Stimulated activated CD8-positive, alpha-beta memory T cell treated with anti-CD3 and anti-CD28 coated beads, Interleukin-7, amount 100 ng/mL, for 1 hour (primary cell): ENCODE measurements around the gene PLA2G2F.

Experiments used
- DNase-seq, 2 donors: peaks; one replicate each; pipeline ENCODE4 v3.0.0-alpha.2; 2020; ENCODE audit warnings: low read depth in 2 of 2

PLA2G2F gene

DNA sequence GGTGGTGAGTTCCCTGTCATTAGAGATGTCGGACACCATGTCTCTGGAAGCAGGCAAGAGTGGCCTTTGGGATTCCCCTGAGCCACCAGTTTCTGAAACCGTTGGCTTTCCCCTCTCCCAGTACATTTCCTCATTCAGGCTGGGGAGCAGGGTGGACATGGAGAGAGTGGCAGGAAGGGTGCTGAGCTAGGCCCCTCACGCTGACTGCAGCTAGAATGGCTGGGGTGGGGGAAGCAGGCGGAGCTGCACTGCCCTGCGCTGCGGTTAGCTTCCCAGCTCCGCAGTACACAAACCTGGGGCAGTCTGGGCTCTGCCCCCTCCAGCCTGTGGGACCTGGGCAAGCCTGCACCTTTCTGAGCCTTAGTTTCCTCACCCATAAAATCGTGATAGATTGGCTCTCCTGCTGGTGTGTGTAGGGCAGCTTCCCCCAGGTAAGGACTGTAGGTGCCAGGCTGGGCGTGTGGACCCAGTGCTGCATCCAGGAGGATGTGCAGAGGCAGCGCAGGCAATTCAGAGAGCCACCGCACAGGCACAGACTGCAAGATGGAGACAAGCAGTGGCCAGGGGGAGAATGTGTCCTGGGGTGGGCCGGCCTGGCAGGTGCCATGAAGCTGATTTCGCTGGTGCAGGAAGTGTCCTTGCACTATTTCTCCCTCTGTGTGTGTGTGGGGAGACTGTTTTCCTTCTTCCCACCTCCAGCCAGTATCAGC, 3.0 kb downstream of the PLA2G2F start:
- DNase-seq = no peak

DNA sequence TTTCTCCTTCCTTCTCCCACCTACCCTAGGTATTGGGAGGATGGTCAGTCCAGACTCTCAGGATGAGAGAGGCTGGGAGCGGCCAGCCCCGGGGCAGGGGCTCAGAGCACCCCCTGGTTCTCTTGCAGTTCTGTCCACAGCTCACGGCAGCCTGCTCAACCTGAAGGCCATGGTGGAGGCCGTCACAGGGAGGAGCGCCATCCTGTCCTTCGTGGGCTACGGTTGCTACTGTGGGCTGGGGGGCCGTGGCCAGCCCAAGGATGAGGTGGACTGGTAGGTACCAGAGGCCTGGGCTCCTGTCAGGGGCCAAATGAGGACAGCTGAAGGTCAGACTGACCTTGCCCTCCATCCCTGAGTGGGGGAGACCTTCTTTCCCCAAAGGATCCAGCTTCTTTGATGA, 4.2 kb downstream of the PLA2G2F start:
- no peak for DNase-seq

DNA sequence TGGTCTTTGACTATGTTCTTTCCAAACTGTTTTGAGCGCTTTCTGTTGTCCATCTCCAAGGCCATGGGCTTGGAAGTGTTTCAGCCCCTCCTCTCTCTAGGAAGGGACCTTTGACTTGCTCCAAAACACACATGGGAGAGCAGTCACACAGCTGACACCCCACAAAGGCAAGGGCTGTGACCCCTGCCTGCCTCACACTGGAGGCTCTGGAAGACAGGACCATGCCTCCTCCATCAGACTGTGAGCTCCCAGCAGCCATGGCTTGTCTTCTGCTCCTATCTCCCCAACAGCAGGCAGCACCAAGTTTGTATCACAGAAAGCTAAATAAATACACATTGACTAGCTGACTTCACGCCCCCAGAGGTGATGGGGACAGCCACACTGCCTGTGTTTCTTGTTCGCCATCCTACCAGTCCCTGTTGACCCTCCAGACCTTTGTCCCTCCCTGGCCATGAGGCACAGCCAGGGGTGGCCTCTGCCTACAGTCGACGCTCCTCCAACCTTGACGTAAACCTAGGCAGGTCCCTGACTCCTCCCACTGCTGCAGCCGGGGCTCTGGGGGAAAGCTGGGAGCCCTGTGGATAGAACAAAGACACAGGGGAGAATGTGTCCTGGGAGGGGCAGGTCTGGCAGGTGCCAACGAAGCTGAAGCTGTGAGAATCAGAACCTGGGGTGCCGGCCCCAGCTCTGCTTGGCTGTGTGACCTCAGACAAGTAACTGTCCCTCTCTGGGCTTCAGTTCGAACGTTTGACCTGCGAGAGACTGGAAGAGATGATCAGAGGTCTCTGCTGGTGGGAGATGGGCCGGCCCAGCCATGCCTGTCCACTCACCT, 4.8 kb downstream of the PLA2G2F start:
- DNase-seq = no peak

DNA sequence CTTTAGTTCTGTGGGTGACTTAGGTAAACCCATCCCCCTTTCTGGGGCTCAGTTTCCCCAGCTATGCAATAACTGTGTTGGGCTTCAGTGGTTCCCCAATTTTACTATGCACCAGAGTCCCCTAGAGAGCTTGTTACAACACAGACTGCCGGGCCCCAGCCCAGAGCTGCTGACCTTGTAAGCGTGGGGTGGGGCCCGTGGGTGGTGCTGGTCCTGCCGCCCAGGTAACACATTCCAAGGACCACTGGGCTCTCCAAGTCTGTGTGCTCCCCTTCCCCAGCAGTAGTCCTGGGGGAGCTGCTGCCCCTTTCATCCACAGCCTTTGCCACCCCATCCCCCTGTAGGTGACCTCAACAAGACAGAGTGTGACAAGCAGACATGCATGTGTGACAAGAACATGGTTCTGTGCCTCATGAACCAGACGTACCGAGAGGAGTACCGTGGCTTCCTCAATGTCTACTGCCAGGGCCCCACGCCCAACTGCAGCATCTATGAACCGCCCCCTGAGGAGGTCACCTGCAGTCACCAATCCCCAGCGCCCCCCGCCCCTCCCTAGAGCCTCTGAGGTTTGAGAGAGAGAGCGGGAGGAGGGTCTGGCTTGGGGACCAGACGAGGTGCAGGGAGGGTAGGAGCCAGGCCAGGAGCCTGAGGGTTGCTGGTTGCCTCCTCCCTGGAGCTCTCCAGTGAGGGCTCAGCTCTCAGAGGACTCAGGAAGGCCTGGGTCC, 8.9 kb downstream of the PLA2G2F start:
- DNase-seq = no peak

DNA sequence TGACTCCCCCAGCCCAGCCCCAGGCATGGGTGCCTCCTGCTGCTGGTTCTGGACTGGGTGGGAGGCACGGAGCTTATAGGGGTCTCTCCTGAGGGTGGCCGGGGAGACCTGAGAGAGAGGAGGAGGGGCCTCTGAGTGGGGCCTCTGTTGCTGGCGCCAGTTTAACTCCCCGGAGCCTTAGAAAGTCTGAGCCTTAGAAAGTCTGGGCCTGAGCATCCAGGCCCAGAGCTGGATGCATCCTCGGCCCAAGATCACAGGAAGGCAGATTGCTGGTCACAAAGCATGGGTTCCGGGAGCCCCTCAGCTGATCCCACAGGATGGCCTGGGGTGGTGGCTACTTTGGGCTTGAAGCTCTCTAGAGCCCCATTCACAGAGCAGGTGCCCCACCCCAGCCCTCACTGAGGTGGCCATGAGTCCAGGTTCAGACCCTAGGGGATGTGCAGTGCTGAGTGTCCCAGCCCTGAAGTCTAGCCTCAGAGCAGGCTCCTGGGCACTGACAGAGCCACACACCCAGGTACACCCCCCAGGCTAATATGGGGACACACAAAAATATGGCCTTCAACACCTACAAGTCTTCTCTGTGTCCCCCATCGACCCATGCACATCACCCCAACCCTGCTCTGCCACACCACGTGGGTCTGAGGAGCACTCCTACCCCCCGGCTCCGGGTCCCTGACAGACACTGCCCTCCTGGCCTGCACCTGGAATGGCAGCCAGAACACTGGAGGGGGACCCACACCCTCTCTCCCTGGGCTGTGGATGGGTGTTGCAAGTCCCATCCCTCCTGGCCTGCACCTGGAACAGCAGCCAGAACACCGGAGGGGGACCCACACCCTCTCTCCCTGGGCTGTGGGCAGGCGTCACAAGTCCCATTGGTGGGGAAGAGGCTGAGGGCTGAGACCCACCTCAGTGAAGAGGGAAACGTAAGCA, 9.7 kb downstream of the PLA2G2F start:
- no peak for DNase-seq

DNA sequence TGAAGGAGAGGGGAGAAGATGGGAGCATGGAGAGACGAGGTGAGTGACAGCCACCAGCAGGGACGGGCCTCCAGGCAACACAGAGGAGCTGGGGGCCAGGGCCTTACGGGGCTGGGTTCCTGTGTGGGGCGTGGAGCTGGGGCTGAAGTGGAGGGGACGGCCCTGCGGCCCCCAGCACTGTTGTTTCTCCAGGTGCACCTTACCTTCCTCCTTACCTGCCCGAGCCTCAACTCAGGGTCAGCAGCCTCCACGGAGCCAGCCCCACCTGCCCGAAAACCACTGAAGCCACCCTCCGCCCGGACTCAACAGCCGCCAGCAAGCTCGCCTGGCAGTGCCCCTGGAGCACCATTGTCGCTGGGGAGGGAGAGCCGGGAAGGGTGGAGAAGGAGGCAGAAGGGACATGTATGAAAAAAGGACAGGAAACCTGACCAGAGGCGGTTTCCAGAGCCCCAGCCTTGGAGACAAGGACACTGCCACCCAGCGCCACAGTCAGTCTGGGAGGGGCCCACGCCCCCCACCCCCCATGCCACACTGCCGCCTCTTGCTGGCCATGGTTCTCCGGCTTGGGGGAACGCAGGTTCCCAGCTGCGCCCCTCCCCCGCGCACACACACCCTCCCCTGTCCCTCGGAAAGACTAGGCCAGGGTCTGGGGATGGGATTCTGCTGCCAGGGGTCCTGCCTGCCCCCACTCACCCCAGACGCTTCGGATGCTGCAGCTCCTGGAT, 10.6 kb downstream of the PLA2G2F start:
- no peak for DNase-seq

DNA sequence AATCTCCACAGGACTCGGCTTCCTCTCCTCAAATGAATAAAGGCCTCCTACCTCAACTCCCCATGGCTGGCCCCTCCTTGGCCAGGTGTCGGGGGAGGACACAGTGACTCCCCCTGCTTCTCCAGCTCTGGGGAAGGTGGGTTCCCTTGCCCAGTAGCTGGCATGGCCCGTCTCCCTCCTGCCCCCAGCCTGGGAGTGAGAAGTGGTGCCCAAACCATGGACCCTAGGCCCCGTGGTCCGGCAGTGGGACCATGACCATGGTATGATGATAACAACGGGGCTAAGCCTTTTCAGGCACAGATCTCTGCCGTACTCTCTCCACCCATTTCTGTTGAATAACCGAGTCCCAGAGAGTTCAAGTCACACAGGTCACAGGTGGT, 11.2 kb downstream of the PLA2G2F start:
- DNase-seq = no peak

DNA sequence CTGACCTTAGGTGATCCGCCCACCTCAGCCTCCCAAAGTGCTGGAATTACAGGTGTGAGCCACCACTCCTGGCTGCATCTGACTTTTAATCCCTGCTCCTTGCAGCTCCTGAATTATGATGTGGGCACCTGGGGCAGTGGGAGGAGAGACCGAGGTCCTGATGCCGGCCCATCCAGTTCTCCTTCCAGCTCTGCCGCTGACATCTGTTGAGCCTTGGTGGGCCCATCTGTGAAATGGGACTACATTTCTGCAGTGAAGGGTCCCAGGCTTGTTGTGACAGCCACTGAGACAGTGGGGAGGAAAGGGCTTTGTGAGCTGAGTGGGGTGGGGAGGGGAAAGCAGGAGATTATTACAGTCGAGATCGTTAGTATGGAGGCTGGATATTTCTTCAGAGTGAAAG, 11.8 kb downstream of the PLA2G2F start:
- DNase-seq = no peak

DNA sequence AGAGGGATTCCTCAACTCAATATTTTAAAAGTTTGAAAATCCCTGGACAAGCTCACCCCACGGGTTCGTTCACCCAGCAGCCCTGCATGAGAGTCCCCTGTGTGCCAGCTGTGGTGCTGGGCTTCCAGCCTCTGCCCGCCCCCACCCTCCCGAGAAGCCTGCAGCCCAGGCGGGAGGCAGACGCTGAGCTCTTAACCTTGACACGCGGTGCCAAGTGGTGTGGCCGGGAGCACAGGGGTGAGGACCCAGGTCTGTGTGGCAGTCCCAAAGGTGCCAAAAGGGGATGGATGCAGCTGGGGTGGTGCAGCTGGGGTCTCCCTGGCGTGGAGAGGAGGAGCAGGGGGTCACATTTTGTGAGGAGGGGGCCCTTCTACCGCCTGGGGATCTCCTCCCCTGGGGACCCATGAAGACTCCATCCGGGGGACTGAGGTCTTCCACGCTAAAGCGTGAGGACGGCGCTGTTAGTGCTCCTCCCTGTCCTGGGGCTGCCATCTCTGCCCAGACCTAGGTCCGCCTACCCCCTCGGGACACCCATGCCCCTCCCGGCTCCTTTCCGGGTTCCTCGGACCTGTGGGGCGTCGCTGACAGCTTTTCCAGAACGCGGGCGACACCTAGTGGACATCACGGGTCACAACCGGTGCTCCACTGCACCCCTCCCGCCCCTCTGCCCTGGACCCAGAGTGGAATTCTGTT, 12.9 kb downstream of the PLA2G2F start:
- peak; percentile 42 to 63 for DNase-seq

DNA sequence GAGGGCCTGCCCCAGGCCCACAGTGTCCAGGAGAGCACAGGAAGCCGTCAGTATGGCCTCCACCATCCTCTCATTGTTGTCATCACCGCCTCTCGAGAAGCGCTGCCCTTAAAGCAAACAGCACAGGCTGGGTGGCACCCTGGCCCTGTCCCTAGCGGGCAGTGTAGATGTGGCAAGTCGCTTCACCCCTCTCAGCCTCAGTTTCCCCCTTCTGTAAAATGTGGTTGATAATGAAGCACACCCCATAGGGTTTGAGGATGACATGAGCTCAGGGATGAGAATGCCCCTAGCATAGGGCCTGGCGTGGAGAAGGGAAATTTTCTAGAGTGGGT, 13.4 kb downstream of the PLA2G2F start:
- no peak for DNase-seq

DNA sequence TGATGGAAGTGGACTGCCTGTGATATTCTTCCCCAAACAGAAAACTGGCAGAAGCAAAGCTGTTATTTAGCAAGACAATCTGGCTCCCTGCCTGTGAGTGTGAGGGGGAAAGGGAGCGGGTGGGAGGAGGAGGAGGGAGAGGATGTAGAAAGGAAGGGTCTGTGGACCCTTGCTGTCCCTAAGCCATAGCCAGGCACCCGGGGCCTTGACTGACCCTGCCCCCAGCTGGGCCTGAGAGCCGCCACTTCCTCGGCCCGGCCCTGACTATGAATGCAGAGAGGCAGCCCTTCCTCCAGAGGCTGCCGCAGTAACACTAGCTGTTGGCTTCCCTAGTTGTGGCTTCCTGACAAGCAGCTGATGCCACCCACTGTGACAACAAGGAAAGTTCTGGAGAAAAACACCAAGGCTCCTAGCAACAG, 13.9 kb downstream of the PLA2G2F start:
- no peak for DNase-seq

DNA sequence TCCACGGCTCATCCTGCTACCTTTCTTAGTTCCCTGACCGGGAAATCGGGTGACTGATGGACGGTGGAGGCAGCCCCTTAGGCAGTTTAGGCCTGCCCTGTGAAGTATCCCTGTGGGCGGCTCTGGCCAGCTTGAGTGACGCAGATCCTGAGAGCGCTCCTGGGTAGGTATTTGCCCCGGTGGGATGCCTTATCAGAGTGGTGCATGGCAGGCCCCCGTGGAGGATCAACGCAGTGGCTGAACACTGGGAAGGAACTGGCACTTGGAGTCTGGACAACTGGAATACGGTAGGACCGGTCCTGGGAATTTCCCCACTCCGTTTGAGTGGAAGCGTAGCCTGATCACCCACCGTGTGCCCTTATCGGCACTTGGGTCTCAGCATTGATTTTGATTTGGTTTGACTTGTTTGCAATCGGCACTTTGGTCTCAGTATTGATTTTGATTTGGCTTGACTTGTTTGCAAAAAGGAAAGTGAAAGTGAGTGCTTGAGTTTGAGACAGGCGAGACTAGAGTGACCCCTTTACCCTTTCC, 15.2 kb downstream of the PLA2G2F start:
- no peak for DNase-seq

DNA sequence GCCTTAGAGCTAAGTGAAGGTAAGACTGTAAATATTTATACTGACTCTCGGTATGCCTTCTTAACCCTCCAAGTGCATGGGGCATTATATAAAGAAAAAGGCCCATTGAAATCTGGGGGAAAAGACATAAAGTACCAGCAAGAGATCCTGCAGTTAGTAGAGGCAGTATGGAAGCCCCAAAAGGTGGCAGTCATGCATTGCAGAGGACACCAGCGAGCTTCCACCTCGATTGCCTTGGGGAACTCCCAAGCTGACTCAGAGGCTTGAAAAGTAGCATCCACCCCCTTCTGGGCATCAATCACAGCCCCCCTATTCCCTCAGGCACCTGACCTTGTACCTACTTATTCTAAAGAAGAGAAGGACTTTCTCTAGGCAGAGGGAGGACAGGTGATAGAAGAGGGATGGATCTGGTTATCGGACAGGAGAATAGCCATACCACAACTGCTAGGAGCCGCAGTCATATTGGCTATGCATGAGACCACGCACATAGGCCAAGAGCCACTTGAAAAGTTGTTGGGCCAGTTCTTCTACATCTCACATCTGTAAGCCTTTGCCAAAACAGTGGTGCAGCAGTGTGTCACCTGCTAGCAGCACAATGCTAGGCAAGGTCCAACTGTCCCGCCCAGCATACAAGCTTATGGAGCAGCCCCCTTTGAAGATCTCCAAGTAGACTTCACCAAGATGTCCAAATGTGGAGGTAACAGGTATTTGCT, 19.4 kb downstream of the PLA2G2F start:
- DNase-seq = no peak

DNA sequence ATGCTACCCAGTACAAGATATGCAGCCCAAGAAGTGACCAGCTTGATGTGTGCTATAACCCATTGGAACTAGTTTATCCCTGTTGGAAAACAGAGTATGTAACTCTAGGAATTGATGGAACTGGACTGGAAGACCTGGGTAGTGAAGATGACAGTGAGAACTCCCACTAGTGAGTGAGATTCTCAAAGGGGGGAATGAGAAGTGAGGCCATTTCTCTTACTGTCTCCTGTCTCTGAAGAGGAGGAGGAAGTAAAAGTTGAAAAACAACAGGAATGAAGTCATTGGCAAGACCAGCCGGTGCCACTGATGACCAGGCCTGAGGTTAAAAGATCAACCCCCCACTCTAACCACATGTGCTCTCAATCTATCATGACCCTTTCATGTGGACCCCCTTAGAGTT, 20.9 kb downstream of the PLA2G2F start:
- DNase-seq = no peak

DNA sequence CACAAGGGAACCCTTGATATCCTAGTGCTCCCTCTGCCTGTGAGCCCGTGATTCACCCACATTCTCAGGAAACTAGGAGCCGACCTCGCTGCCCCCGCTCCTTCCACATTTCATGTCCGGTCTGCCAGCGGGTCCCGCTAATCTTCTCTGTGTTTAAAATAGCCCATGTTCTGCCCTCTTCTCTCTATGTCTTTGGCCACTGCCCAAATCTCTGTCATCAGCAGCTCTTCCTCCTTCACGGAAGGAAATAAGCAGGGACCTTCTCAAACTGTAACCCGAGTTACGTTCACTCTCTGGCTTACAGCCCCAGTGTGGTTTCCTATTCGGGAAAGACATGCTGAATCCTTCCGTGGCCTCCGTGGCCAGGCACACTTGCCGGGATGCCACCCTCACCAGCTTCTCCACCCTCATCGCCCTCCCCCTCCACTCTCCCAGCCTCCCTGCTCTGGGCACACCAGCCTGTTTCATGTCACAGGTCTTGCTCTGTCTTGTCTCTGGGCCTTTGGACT, 25.6 kb downstream of the PLA2G2F start:
- no peak for DNase-seq

DNA sequence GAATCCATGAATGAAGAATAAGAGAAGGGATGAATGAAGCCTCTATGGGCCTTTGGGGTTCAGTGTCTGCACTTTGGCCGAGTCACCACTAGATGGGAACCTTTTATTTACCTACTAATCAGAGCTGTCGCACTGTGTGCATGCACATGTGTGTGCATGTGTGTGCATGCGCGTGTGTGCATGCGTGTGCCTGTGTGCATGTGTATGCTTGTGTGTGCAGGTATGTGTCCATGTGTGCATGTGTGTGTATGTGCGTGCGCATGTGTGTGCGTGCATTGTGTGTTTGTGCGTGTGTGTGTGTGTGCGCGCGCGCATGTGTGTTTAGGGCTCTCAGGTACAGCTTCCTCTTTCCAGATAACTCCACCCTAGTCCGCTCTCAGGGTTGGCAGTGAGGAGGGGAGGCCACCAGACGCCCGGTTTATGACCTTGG, 26.4 kb downstream of the PLA2G2F start:
- no peak for DNase-seq

DNA sequence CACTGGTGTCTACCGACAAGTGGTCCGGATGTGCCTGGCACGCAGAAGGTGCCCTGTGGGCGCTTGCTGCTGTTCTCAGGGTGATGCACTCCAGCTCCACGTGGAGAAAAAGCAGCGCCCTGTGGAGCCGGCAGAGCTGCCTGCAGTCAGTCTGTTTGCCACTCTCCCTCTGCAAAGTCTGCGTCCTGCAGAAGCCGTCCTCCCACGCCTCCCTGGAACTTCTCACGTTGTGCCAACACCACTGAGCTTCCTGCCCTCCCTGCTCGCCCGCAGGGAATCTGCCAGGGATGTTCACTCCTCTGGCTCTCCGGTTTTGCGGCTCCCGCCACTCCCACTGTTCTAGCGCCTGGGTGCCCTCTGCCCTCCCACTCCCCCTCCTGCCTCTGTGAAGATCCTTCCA, 26.9 kb downstream of the PLA2G2F start:
- DNase-seq = no peak

DNA sequence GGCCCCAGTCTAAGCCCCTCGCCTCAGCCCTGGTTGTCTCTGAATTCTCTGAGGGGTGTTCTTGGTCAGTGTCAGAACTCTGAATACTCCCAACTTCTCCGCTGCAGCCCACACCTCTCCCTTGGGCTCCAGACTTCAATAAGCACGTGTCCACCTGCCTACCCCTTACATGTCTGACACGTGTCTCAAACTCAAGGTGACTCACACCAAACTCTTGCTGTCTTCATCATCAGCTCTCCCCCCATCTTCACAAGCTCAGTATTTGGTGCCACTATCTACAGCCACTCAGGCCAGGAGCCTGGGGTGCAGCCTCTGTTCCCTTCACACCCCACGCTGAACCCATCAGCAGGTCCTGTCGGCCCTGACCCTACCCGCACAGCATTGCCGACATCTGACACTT, 28.0 kb downstream of the PLA2G2F start:
- no peak for DNase-seq
